Erythroblast (primary cell): ENCODE measurements around the gene ARFGAP3.

ENCODE experiments used
- GATA1 ChIP-seq: IDR thresholded peaks from 2 replicates; pipeline ENCODE4 v1.6.1; 2011; ENCODE audit warnings: low read depth, mild to moderate bottlenecking, control low read depth, low read length, moderate library complexity
- POLR2A ChIP-seq: IDR thresholded peaks from 2 replicates; pipeline ENCODE4 v1.6.1; 2011; ENCODE audit warnings: mild to moderate bottlenecking, low read length

- TF ChIP-seq POLR2A (no peak), GATA1 (no peak)
Observed at GRCh38 chr22:42821386-42821785, 35.7 kb downstream of the ARFGAP3 start.
